Left ventricle myocardium superior (tissue), 1 donor: ENCODE data around the gene PLA2G4D. TPM values are rescaled to one million over a fixed set of nuclear protein-coding genes. Genes with fewer than 3 reads are reported as not detected.

Experiments
- ATAC-seq: fragments of 200-7000 bp; cut with Tn5 transposase; one replicate; pipeline ENCODE4 v1.9.1; 2020; ENCODE audit warnings: mild to moderate bottlenecking, moderate library complexity
- DNase-seq: peaks from one replicate; pipeline ENCODE4 v3.0.0-alpha.2; 2020
- intact Hi-C: fragments of 100-400 bp; cut with micrococcal nuclease; formaldehyde crosslinking; loops from one replicate; pipeline ENCODE4 v1.11.0; 2022
- total RNA-seq: library from RNA; stranded (reverse); fragmentation: NEBNext Ultra II Directional; extraction: Animal tissue kit (Norgen Biotek cat#: 25700); gene quantifications from one replicate; pipeline ENCODE4 v1.2.1, GENCODE V29; 2021
- donor health status: DM: no; HTN: yes; CAD: no; lungs with severe emphysema.

Gene PLA2G4D
- total RNA-seq, 1 donor from 2014 or later = not detected

DNA sequence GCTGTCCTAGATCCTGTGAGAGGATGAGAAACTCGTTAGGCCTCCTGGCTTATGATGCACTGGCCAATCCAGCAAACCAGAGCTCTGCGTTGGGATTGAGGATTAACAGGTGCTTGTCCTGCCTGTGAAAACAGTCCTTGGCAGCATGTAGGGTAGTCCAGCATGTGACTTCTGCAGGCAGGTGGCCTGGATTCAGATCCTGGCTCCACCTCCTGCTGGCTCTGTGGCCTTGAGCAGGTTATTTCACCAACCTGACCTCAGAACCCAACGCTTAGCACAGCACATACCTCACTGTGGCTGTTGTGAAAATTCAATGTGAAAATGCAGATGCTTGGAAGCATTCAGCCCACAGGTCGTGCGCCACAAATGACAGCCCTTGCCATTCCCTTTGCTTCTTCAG, 33.6 kb downstream of the PLA2G4D start:
- ATAC-seq (peak; percentile 9), DNase-seq (no peak)
- intact Hi-C loops = no loop called here

DNA sequence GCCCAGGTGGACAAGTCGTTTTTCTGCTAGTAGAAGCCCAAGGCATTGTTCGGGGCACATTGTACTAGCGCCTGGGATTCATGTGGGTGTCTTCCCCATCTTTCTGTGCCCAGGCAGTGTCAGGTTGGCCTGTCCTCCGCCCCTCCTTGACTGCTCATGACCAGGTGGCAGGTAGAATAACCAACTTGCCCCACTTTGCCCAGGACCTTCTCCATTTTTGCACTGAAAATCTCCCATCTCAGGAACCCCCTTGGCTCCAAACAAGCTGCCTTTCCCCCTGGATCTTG, 33.9 kb downstream of the PLA2G4D start:
- DNase-seq (no peak), ATAC-seq (no peak)
- intact Hi-C loops = no loop called here

DNA sequence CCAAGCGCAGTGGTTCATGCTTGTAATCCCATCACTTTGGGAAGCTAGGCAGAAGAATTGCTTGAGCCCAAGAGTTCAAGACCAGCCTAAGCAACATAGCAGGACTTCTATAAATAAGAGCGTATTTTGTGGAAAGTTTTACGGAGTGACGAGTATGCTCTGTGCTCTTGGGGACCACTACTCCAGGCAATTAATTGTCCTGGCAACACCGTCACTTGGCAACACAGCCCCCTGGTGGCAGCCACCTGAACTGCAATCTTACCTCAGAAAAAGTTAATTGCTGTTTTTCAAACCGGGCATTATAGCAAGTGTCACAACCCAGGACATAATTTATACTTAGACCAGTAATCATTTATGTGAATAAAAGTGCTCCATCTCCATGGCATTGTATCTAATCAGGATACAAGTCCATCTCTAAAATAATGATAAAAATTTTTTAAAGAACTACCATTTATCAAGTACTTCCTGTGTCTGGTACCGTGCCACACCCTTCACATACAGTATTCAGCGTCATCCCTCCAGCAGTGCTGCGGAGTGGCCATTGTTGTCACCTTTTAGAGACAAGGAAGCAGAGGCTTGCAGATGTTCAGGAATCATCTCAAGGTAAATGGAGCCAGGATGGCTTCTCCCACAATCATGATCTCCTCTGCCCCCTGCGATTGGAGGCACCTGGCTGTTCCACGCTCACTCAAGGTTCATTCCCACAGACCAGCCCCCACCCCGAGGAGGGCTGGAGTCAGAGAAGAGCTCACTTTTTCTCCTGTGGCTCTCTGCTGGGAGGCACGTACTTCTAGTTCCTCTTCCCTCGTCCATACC, 34.5 kb downstream of the PLA2G4D start:
- DNase-seq = peak; percentile 66
- ATAC-seq = peak; percentile 5
- intact Hi-C loops = loop anchor here (5.0 kb wide), 1 partner anchor 68 kb away; no protein-coding TSS in a partner anchor

DNA sequence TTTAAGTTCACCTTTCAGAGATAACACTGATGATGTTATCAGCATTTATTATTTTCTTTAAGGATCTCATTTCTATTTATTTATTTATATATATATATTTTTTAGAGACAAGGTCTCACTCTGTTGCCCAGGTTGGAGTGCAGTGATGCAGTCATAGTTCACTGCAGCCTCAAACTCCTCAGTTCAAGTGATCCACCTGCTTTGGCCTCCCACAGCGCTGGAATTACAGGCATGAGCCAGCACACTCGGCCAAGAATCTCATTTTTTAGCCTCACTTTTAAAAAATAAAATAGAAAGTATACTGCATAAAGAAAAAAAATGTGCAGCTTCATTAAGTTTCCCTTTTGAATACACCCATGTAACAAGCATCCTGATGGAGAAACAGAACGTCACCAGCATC, 35.6 kb downstream of the PLA2G4D start:
- ATAC-seq = no peak
- intact Hi-C loops = loop anchor here (5.0 kb wide), 1 partner anchor 66 kb away; no protein-coding TSS in a partner anchor

DNA sequence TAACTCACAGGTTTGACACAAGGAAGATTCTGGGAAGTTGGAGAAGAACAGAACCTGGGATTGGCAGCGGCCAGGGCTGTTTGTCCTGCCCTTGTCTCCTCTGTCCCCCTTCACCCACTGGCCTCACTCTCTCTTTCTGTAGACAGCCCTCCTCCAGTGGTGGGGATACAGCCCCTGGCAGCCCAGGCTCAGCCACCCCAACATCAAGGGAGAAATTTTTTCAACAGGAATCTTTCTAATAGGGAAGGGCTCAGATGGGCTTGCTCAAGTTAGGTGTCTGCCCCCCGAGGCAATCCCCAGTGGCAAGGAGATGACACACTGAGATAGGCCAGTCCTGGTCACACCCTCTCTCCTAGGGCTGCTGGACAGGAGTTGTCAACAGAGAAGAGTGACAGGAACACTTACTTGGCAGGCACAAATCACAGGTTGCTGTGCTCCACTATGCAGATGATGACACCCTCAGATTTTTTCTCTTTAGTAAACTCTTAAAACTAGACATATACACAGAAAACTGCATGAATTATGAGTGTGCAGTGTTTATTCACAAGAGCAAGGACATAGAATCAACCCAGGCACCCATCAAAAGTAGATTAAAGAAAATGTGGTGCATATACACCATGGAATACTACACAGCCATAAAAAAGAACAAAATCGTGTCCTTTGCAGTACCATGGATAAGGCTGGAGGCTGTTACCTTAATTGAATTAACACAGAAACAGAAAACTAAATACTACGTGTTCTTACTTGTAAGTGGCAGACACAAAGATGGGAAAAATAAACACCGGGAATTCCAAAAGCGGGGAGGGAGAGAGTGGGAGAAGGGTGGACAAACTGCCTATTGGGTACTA, 36.3 kb downstream of the PLA2G4D start:
- no peak for DNase-seq
- intact Hi-C loops = loop anchor here (5.0 kb wide), 1 partner anchor 66 kb away; no protein-coding TSS in a partner anchor
- ATAC-seq = peak; percentile 17

More for the DNA sequence above, 35.6 kb downstream of the PLA2G4D start:
- no peak for DNase-seq

DNA sequence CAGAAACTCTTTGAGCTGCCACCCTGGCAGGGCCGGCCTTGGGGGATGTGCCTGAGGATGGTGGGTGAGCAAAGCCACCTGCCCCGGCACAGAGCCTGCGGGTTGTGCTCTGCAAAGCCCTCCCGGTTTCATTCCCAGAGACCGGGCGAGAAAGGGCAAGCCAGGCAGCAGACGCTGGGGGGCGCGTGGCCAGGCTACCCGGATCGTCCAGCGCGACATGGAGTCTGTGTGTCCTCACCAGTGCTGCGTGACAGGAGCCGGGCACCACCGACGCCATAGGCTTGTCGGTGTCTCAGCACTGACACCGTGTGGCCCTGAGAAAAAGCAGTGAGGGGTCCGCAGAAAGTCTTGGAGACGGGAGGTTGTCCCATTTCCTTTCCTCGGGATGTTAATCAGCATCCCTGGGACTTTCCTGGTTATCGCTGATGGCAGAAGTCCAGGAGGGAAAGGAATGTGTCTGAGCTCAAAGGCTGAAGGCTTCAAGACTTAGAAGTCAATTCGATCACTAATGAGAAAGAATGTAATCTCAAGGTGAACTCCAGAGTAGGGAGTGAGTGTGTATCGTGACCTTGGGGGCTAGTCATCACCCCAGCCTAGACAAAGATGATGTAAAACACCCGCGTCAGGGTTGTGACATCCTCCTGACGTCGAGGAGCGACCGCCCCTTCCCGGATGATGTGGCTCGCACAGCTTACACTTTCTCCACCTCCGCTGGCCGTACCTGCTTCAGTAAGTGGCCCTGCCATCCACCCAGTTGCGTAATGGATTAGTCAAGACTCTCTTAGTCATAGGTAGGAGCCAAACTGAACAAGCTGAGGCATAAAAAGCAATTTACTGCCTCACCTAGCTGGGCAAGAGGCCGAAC, 37.2 kb downstream of the PLA2G4D start:
- peak; percentile 88 for DNase-seq
- ATAC-seq = peak; percentile 95
- intact Hi-C loops = loop anchor here (5.0 kb wide), 1 partner anchor 65 kb away; no protein-coding TSS in a partner anchor

DNA sequence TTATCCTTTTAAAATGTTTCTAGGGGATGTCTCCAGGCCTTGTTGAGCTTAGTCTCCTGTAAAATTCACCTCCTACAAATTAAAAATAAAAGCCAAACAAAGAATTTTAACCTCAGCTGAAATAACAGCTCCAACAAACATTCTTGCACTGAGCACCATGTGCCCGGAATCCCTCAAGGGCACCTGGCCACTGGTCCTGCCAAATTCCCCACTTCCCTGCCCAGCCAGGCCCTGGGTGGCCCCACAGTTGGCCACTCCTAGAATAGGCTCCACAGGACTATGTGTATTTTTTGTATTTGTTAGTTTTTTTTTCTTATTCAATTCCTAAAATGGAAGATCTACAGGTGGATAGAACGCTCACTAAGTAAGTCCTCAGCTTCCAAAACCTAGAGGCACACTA, 40.4 kb downstream of the PLA2G4D start:
- peak; percentile 52 for DNase-seq

DNA sequence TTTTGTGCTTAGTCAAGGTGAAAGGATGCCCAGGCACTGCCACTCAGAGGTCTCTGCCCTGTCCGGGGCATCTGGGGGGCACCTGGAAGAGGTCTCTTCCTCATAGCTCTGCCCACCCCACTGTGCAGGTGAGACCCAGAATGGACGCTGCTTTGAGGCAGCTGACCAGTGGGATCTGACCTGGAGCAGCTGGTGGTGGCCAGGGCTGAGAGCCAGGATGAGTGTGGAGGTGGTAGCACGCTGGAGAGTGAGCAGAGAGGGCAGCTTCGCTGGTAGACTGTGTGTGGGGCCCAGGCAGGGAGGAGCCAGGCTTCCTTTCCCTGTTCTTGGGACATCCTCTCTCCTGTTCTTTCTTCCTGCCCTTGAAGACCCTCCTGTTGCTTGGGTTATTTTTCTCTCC, 41.4 kb downstream of the PLA2G4D start:
- intact Hi-C loops = no loop called here
- ATAC-seq (no peak), DNase-seq (no peak)

More for the DNA sequence above, 40.4 kb downstream of the PLA2G4D start:
- intact Hi-C loops = no loop called here
- peak; percentile 57 for ATAC-seq

DNA sequence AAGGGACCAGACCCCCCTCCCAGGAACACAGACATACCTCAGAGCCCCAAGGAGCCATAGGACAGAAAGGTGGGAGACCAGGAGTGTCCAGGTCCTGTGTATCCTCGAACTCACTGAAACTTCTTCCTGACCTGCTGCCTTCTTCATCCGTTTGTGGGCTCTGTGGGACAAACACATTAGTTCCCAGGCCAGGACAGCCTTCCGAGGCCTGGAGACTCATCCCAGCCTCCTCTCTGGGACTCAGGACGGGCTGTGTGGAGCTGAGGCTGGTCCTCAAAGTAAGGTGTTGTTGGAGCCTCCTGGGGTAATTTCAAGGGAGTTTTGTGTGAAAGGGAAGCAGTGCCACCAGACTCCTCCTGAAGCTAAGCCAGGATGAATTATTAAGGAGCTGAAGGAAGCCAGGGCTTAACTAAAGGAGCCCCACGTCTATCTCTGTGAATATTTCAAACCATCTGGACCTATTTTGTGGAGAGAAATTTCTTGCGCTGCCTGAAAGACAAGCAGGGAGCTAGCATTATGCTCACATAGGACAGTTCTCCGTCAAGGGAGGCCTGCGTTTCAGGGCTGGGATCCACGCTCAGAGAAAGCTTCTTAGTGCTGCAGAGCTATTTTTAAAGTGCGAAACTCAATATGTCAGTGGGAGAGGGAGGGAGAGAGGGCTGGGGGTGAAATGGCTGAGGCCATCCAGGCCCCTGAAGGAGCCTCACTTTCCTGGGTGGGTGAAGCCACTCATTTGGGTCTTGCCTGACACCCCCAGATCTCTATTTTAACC, 43.7 kb downstream of the PLA2G4D start:
- ATAC-seq (peak; percentile 86), DNase-seq (no peak)
- intact Hi-C loops = no loop called here

DNA sequence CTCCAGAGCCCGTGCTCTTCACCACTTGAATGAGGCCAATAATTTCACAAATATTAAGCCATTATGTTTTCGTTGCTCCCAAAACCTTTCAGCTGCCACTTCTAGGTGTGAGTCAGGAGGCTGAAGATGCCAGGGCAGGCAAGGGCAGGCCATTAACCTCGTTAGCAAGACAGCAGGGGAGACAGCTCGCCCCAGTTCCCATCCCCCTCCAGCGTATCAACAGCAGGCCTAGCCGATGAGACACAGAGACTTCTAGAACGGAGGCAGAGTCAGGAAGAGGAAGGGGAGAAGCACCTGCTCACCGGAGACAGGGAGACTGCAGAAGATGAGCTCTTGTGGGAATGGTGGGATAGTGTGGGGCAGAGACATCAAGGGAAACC, 45.6 kb downstream of the PLA2G4D start:
- DNase-seq (no peak), ATAC-seq (no peak)
- intact Hi-C loops = no loop called here

DNA sequence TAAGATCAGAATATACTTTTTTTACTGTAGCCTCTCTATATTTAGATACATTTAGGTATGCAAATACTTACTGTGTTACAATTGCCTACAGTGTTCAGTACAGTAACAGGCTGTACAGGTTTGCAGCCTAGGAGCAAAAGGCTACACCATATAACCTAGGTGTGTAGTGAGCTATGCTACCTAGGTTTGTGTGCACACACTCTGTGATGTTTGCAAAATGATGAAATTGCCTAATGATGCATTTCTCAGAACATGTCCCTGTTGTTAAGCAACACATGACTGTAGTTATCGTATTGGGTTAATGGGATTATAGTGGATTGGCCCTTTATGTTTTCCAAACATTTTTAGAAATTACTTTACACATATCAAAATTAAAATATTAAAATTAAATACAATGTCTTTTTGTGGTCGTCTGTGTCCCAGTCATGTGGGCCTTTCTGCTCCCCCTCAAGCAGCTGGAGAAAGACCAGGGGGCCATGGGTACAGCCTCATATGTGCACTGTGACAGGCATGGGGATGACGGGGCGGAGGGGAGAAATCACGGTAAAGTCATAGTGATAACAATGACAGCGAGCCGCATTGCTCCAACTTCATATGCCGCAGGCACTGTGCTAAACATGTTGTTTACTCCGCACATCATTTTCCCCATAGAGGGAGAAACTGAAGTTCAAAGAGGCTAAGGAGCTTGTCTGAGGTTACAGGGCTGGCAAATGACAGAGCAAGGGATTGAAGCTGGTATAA, 46.1 kb downstream of the PLA2G4D start:
- no peak for DNase-seq
- no peak for ATAC-seq
- intact Hi-C loops = no loop called here

DNA sequence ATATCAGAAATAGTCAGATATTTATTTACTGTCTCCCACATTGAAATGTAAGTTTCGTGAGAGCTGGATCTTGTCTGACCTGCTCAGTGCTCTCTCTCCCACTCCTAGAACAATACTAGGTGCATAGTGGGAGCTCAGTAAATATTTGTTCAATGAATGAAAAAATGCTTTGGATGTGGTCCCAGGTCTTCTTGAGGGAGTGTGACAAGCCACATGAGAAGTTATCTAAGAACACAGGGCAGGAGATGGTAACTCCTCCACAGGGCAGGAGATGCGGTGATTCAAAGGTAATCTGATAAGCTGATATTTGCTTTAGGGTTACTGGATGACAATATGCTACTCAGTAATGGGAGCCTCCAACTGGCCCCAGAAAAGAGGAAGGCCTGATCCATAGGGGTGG, 47.8 kb downstream of the PLA2G4D start:
- no peak for ATAC-seq
- no peak for DNase-seq
- intact Hi-C loops = no loop called here

DNA sequence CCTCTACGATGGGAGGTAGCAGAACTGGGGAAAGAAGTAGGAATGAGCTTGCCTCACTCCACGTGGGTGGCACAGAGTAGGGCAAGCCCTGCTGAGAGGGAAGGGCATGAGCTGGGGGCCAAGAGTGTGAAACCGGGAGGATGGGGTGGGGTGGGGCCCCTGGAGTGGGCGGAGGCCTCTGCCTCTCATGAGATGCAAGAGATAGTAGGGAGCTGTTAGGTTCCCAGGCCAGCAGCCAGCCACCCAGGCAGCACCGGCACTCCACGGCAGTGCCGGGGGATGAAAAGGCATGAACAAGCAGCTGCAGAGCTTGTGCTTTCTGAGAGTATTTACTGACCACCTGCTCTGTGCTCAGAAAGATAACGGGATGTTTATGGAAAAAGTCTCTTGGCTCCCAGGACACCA, 49.1 kb downstream of the PLA2G4D start:
- ATAC-seq (no peak), DNase-seq (no peak)
- intact Hi-C loops = no loop called here

DNA sequence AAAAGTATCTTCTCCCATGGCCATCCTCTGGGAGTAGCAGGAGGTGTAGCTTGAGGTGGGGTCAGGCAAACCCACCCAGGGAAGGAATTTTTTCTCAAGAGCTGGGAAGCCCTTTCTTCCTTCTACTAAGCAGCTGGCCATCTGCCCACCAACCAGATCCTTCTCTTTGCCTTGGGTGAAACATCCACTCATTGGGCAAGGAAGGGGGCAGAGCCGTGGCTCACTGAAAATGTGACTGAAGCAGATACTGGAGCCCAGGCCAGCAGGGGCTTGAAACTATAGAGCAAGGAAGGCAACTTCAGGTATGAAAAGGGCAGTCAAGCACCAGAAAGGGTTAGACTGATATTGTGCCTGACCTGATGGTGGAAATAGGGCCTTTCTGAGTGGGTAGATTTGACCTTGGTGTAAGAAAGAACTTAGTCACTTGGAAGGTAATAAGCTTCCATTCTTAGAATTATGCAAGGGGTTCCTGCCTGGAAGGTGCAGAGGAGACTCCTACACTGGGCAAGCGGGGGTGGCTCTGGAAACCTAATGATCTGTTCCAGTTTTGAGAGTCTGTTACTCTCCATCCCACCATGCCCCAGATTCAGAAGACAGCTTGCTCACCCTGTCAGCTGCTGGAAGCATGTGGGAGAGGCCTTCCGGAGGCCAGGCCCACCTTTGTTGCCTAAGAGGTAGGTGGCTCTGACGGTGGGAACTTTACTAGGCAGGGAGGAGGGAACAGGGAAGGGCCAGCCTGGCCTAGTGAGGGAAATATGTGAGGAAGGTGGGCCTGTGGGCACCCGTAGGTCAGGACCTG, 51.6 kb downstream of the PLA2G4D start:
- intact Hi-C loops = no loop called here
- DNase-seq = no peak
- no peak for ATAC-seq

DNA sequence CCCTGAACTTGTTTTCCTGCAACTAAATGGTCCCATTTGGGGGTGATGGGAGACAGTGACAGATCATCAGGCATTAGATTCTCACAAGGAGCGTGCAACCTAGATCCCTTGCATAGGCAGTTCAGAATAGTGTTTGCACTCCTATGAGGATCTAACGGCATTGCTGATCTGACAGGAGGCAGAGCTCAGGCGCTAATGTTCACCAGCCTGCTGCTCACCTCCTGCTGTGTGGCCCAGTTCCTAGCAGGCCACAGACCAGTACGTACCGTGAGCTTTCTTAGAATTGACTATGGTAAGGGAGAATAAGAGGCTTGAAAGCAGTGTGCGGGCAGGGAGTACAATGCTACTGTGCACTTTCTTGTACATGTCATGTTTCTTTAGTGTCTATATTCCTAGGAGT, 56.0 kb downstream of the PLA2G4D start:
- ATAC-seq = no peak
- intact Hi-C loops = no loop called here

DNA sequence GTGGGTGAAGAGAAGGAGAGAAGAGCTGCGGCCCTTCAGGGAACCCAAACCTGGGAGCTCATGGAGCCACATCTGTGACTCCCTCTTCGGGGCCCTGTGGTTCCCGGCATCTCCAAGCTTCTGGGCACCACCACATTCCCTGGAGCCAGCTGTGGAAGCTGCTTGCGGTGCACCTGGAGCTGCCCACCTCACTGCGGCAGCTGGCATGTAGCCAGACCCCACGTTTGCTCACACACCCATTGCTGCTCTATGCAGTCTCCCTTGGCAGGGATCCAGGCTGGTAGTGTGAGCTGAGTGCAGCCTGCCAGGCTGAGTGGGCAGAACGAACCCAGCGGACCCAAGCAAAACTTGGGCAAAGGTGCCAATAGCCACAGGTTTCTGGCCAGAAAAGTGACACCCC, 56.7 kb downstream of the PLA2G4D start:
- DNase-seq (peak; percentile 54), ATAC-seq (peak; percentile 57)
- intact Hi-C loops = no loop called here

More for the DNA sequence above, 56.0 kb downstream of the PLA2G4D start:
- DNase-seq = no peak

DNA sequence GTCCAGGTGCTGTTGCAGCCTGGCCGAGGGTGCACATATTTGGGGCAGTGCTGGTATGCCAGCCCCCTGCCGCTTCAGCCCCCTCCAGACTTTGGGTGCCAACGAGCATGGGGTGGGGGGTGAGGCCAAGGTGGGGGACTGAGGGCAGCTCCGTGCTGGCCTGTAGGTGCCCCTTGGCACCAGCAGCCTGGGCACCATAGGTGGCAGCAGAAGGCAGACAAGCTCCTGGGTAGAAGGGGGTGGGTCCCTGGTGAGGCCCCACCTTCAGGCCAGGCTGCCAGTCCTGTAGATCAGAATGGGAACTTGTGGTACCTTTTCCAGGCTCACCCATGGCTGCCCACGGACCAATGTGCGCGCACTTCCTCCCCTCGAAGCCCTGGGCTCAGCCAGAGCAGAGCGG, 57.4 kb downstream of the PLA2G4D start:
- intact Hi-C loops = no loop called here
- DNase-seq (no peak), ATAC-seq (no peak)
